Neural cell (in vitro differentiated cells): Measurements from ENCODE around the gene TYSND1. TPM values are rescaled to one million over a fixed set of nuclear protein-coding genes. Genes with fewer than 3 reads are reported as not detected.

Source experiments
- H2AFZ ChIP-seq: fragments of 200-600, 300-800 bp; sonication (generic), shearing (Covaris generic); 2 replicates; pipeline ENCODE4 v1.6.0; 2014; ENCODE audit warnings: low read depth, mild to moderate bottlenecking, antibody characterized with exemption, low read length, moderate library complexity
- H3F3A ChIP-seq: fragments of 200-600 bp; shearing (Covaris generic); 2 replicates; pipeline ENCODE4 v1.6.1; 2016; ENCODE audit warnings: mild to moderate bottlenecking, moderate library complexity, mixed read lengths, antibody characterized with exemption, low read length; ENCODE audit not compliant: insufficient read depth, poor library complexity, severe bottlenecking
- H3K27ac ChIP-seq: fragments of 200-600, 300-800 bp; sonication (generic), shearing (Covaris generic); 2 replicates; pipeline ENCODE4 v1.5.1; 2014; ENCODE audit warnings: mild to moderate bottlenecking, low read length, moderate library complexity
- H3K27me3 ChIP-seq: fragments of 300-800, 200-600 bp; sonication (generic), shearing (Covaris generic); 2 replicates; pipeline ENCODE4 v1.6.0; 2014; ENCODE audit warnings: mild to moderate bottlenecking, low read depth, low read length, moderate library complexity; ENCODE audit not compliant: insufficient read depth
- H3K36me3 ChIP-seq: fragments of 300-800, 200-600 bp; sonication (generic), shearing (Covaris generic); 2 replicates; pipeline ENCODE4 v1.5.1; 2014; ENCODE audit warnings: mild to moderate bottlenecking, antibody characterized with exemption, low read length, moderate library complexity; ENCODE audit not compliant: insufficient read depth
- H3K4me2 ChIP-seq: fragments of 300-800, 200-600 bp; sonication (generic), shearing (Covaris generic); 2 replicates; pipeline ENCODE4 v1.6.0; 2014; ENCODE audit warnings: mild to moderate bottlenecking, low read length
- H3K4me3 ChIP-seq: fragments of 300-800, 200-600 bp; sonication (generic), shearing (Covaris generic); 2 replicates; pipeline ENCODE4 v1.5.1; 2014; ENCODE audit warnings: mild to moderate bottlenecking, low read length, moderate library complexity
- H3K79me2 ChIP-seq: fragments of 200-600 bp; shearing (Covaris generic); replicated peaks from 2 replicates; pipeline ENCODE4 v1.6.0; 2014; ENCODE audit warnings: mild to moderate bottlenecking, low read length, moderate library complexity; ENCODE audit not compliant: insufficient read depth
- H3K9ac ChIP-seq: fragments of 300-800, 200-600 bp; sonication (generic), shearing (Covaris generic); 2 replicates; pipeline ENCODE4 v1.6.1; 2016; ENCODE audit warnings: mild to moderate bottlenecking, low read length, mixed read lengths
- H3K9me2 ChIP-seq: fragments of 200-600 bp; shearing (Covaris generic); 2 replicates; pipeline ENCODE4 v1.6.1; 2016; ENCODE audit warnings: mild to moderate bottlenecking, low read length, mixed read lengths; ENCODE audit not compliant: insufficient read depth
- H3K9me3 ChIP-seq: fragments of 200-600, 300-800 bp; sonication (generic), shearing (Covaris generic); 2 replicates; pipeline ENCODE4 v1.6.1; 2016; ENCODE audit warnings: mild to moderate bottlenecking, mixed run types, low read length, moderate library complexity, mixed read lengths
- H4K20me1 ChIP-seq: fragments of 200-600 bp; shearing (Covaris generic); 2 replicates; pipeline ENCODE4 v1.6.1; 2016; ENCODE audit warnings: mild to moderate bottlenecking, mixed run types; ENCODE audit not compliant: insufficient read depth
- EP300 ChIP-seq: fragments of 450-650 bp; conservative IDR thresholded peaks from 2 replicates; pipeline ENCODE4 v1.6.1; 2014; ENCODE audit warnings: antibody characterized with exemption, mild to moderate bottlenecking, moderate library complexity; ENCODE audit not compliant: poor library complexity, severe bottlenecking
- EZH2 ChIP-seq: fragments of 200-600, 300-800 bp; shearing (Covaris generic), sonication (generic); IDR thresholded peaks from 2 replicates; pipeline ENCODE4 v1.6.1; 2014; ENCODE audit warnings: antibody characterized with exemption, low read length, borderline replicate concordance, mild to moderate bottlenecking; ENCODE audit not compliant: insufficient read depth, poor library complexity, severe bottlenecking
- MXI1 ChIP-seq: fragments of 450-650 bp; conservative IDR thresholded peaks from 2 replicates; pipeline ENCODE4 v1.6.1; 2014; ENCODE audit warnings: antibody characterized with exemption, mild to moderate bottlenecking; ENCODE audit not compliant: poor library complexity, severe bottlenecking
- POLR2AphosphoS5 ChIP-seq: IDR thresholded peaks from 2 replicates; pipeline ENCODE4 v1.6.1; 2012
- RAD21 ChIP-seq: fragments of 450-650 bp; conservative IDR thresholded peaks from 2 replicates; pipeline ENCODE4 v1.6.1; 2014; ENCODE audit warnings: antibody characterized with exemption, mild to moderate bottlenecking, moderate library complexity
- SMC3 ChIP-seq: fragments of 450-650 bp; conservative IDR thresholded peaks from 2 replicates; pipeline ENCODE4 v1.6.1; 2014; ENCODE audit warnings: antibody characterized with exemption, mild to moderate bottlenecking, moderate library complexity; ENCODE audit not compliant: poor library complexity
- TAF1 ChIP-seq: IDR thresholded peaks from 2 replicates; pipeline ENCODE4 v1.6.1; 2012; ENCODE audit warnings: low read depth
- polyA plus RNA-seq: library from polyadenylated mRNA; depleted of rRNA; stranded (reverse); fragments of >200 nt; gene quantifications from 2 replicates; pipeline ENCODE4 v1.2.3, GENCODE V29; 2014
- TF ChIP-seq, protein P1 (sequence below): fragments of 450-650 bp; IDR thresholded peaks from 2 replicates; pipeline ENCODE4 v1.5.1; 2014; ENCODE audit warnings: antibody characterized with exemption, mild to moderate bottlenecking, moderate library complexity; ENCODE audit not compliant: poor library complexity, severe bottlenecking
- TF ChIP-seq, protein P2 (sequence below): IDR thresholded peaks from 2 replicates; pipeline ENCODE4 v1.6.1; 2012; ENCODE audit warnings: borderline replicate concordance

TYSND1 gene
- polyA plus RNA-seq, 1 donor from 2014 or later = 10.3 TPM

DNA sequence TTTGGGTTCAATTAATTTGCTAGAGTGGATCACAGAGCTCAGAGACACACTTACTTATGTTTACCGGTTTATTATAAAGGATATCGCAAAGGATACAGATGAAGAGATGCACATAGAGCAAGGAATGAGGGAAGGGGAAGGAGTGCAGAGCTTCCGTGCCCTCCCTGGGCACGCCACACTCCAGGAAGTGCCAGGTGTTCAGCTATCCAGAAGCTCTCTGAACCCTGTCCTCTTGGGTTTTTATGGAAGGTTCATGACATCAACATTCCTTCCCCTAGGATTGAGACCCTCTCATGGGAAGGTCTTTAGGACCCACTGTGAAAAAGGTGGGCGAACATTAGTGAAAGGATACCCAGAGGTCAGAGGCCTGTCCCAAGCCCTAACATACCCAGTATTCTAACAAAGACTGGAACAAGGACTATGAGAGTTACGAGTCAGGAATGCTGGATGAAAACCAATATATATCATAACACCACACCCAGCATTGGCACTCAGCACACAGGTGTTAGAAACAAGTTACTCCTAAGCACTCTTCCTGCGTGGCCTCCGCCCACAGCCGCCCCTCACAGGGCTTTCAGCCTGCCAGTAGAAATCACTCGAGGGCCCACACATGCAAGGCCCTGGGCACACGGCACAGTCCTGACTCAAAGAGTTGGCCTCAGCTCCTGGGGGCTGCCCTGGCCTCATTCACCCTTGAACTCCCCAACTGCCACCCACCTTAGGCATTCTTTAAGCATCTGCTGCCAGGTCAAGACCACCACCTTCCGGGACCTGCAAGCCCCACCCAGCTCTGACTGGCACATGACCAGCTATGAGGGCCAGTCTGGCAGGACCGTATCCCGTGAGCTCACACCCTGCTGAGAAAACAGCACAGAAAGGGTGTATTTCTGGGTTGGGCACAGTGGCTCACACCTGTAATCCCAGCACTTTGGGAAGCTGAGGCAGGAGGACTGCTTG, 8.3 kb downstream of the TYSND1 start:
- Histone ChIP-seq H3K36me3 (no peaks in the 10 kb centered on the region), H3K9ac (no peak overlapping the region), H4K20me1 (no peaks in the 10 kb centered on the region), H3K9me2 (no peaks in the 10 kb centered on the region), H3K9me3 (no peaks in the 10 kb centered on the region), H3F3A (no peaks in the 10 kb centered on the region), H3K4me2 (no peak overlapping the region), H2AFZ (no peak overlapping the region), H3K4me3 (no peak overlapping the region), H3K27ac (no peak overlapping the region), H3K27me3 (peaks cover 2% of the 10 kb centered on the region), H3K79me2 (no peaks in the 10 kb centered on the region)
- TF ChIP-seq, protein P1, sequence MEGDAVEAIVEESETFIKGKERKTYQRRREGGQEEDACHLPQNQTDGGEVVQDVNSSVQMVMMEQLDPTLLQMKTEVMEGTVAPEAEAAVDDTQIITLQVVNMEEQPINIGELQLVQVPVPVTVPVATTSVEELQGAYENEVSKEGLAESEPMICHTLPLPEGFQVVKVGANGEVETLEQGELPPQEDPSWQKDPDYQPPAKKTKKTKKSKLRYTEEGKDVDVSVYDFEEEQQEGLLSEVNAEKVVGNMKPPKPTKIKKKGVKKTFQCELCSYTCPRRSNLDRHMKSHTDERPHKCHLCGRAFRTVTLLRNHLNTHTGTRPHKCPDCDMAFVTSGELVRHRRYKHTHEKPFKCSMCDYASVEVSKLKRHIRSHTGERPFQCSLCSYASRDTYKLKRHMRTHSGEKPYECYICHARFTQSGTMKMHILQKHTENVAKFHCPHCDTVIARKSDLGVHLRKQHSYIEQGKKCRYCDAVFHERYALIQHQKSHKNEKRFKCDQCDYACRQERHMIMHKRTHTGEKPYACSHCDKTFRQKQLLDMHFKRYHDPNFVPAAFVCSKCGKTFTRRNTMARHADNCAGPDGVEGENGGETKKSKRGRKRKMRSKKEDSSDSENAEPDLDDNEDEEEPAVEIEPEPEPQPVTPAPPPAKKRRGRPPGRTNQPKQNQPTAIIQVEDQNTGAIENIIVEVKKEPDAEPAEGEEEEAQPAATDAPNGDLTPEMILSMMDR = no peak
- TF ChIP-seq POLR2AphosphoS5 (no peak), TAF1 (no peak), EP300 (no peak)
- TF ChIP-seq, protein P2, sequence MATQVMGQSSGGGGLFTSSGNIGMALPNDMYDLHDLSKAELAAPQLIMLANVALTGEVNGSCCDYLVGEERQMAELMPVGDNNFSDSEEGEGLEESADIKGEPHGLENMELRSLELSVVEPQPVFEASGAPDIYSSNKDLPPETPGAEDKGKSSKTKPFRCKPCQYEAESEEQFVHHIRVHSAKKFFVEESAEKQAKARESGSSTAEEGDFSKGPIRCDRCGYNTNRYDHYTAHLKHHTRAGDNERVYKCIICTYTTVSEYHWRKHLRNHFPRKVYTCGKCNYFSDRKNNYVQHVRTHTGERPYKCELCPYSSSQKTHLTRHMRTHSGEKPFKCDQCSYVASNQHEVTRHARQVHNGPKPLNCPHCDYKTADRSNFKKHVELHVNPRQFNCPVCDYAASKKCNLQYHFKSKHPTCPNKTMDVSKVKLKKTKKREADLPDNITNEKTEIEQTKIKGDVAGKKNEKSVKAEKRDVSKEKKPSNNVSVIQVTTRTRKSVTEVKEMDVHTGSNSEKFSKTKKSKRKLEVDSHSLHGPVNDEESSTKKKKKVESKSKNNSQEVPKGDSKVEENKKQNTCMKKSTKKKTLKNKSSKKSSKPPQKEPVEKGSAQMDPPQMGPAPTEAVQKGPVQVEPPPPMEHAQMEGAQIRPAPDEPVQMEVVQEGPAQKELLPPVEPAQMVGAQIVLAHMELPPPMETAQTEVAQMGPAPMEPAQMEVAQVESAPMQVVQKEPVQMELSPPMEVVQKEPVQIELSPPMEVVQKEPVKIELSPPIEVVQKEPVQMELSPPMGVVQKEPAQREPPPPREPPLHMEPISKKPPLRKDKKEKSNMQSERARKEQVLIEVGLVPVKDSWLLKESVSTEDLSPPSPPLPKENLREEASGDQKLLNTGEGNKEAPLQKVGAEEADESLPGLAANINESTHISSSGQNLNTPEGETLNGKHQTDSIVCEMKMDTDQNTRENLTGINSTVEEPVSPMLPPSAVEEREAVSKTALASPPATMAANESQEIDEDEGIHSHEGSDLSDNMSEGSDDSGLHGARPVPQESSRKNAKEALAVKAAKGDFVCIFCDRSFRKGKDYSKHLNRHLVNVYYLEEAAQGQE = no peak

DNA sequence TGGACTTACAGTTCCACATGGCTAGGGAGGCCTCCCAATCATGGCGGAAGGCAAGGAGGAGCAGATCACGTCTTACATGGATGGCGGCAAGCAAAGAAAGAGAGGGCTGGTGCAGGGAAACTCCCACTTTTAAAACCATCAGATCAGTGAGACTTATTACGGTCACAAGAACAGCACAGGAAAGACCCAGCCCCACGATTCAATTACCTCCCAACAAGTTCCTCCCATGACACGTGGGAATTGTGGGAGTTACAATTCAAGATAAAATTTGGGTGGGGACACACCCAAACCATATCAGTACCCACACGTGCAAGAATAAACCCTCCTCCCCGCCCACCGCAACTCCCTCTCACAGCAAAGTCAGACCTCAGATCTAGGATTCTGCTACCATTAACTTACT, 9.4 kb downstream of the TYSND1 start:
- Histone ChIP-seq H2AFZ (no peak overlapping the region), H3K4me2 (no peak overlapping the region), H3K9ac (no peak overlapping the region), H4K20me1 (no peaks in the 10 kb centered on the region), H3K9me3 (no peaks in the 10 kb centered on the region), H3K27me3 (peaks cover 13% of the 10 kb centered on the region), H3K27ac (no peak overlapping the region), H3K9me2 (no peaks in the 10 kb centered on the region), H3K4me3 (no peak overlapping the region), H3K79me2 (no peaks in the 10 kb centered on the region), H3F3A (no peaks in the 10 kb centered on the region), H3K36me3 (no peaks in the 10 kb centered on the region)
- TF ChIP-seq MXI1 = no peak
- no peak for TF ChIP-seq EZH2
- no peak for TF ChIP-seq POLR2AphosphoS5
- no peak for TF ChIP-seq EP300
- TF ChIP-seq, protein P2 = no peak
- TF ChIP-seq, protein P1 = no peak
- no peak for TF ChIP-seq RAD21
- TF ChIP-seq TAF1 = no peak
- no peak for TF ChIP-seq SMC3
